Embryonic facial prominence (tissue), 1 donor: Measurements from ENCODE around the gene LRBA.

Experiments
- DNase-seq: peaks from one replicate; pipeline ENCODE4 v3.0.0-alpha.2; 2016; ENCODE audit errors: extremely low spot score

LRBA gene

DNA sequence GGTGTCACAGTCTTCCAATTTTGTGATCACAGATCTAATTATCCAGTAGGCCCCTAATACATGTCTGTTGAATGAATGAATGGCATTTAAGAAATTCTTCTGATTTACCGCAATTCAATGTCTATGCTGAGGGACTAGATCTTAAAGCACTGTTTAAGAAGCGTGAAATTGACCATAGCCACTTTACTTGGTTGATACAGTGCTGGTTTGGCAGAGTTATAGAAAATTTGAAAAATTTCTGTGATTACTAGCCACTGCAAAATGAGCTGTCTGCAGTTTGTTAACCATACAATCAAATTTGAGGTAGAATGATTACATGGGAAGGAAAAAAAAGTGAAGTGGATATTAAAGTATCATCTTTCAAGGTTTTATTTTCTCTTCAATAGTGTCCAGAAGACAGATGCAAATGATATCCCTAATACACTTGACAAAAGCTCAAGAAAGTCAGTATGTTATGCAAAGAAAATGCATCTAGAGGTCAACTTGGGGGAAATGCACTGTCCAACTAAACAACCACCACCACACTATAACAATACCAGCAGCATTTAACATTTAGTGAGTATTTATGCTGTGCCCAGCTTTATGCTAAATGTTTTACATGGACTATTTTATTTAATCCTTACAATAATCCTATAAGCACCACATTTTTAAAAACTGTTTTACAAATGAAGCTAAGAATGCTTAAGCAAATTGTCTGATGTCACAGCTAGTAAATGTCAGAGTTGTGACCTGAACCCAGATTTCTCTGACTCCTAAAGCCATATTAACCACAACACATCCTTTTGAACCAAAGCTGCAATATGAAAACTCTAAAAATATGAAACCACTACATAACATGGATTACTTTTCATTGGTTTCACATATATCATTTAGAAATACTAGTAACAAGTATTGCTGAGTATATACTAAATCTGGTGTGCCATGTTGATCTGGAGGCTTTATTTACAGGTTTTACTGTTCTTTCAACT lies 651.1 kb downstream of the LRBA start:
- DNase-seq = no peak

- no peak for DNase-seq
Observed at GRCh38 chr4:150358691-150359090, 656.4 kb downstream of the LRBA start.

GRCh38 chr4:150357829-150358228 lies 657.3 kb downstream of the LRBA start:
- no peak for DNase-seq

- no peak for DNase-seq
Observed at GRCh38 chr4:150355858-150356455, 659.1 kb downstream of the LRBA start.

- DNase-seq = no peak
Observed at GRCh38 chr4:150355418-150355817, 659.7 kb downstream of the LRBA start.

DNA sequence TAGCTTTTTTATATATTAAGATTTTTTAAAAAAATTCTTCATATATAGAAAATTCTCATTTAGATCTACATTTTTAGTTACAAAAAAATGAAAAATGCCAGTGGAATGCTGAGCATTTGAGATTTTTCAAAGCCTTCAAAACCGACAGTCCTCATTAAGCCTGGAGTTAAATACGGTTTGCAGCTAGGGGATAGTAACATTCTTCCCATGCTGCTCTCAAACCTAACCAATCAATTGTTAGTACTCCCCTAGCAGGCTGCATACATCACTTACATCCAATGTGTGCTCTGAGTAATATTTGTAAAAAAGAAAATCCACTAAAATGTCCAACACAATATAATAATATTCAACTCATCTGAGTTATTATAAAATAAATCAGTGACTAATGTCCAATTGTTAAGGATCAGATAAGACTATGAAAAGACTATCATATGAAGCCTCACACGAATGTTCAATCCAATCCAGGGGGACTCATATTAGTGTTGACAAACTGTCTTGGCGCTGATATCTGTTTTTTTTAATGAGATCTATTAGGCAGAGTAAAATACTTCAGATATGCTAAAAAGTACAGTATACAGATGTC lies 660.8 kb downstream of the LRBA start:
- no peak for DNase-seq

GRCh38 chr4:150348079-150348478 lies 667.0 kb downstream of the LRBA start:
- DNase-seq = no peak

DNA sequence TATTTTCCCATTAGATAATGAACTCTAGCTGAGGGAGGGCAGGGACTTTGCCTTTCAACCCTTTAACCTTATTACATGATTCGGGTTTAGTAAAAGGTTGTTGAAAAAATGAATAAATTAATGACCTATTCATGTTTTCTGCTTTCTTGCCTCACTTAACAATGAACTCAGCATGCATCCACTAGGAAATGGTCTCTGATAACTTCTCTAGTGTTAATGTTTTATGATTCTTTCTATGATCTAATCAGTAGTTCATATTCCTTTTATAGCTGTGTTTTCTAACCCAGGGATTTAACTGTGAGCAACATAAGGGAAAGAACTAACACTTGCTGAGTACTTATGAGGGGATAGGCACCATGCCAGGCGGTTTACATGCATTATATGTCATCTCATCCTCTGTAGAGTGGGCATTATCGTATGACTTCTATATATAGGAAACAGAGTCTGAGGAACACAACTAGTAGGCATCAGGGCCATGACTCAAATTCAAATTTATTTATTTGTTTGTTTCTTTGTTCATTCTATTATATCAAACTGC lies 669.8 kb downstream of the LRBA start:
- no peak for DNase-seq

GRCh38 chr4:150343796-150344195 lies 671.3 kb downstream of the LRBA start:
- DNase-seq = no peak

DNA sequence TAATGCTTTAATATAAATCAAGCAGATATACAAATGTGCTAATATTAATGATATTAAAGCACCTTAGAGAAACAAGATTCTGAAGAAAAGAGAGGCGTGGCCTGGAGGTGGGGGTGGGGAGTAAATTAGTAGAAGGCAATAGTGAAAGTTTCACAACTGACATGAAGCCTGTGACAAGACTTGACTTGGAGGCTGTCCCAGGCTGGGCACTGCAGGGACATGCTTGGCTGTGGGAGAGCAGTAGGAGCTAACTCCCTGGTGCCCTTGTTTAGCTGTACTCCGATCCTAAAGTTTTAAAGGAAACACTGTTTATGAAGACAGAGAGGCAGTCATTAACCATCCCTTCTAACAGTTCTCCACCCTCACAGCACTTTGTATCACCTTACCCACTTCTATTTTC lies 672.1 kb downstream of the LRBA start:
- DNase-seq = no peak

- DNase-seq = no peak
Observed at GRCh38 chr4:150337734-150338133, 677.4 kb downstream of the LRBA start.

DNA sequence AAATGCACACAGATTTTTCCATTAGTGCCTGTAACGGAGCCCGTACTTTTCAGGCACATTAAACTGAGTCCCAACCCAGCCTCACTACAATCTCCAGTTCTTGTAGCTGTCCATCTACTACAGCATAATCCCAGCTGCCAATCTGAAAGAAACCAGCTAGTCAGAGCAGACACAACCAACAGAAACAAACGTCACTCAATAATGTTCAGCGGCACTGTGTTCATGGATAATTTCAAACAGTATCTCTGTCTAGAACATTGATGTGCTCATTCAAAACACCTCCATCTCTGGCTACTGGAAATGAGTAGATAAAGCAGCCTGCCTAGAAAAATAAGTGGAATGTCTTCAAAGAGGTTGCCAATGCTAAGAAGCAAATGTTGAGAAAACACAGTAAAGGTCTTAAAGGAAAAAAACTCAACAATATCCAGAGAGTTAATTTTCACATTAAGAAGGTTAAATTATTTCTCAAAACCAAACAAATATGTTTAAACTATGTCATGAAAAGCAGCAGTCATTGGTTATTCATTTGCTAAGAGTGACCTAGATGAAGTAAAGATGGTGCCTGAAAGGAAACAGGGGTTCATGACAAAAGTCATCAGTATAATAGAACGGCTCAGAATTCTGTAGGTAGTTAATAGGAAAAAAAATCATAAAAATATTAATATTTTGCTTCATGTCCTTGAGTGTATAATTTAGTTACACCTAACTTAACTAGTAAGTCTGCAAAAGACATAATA lies 678.2 kb downstream of the LRBA start:
- no peak for DNase-seq

DNA sequence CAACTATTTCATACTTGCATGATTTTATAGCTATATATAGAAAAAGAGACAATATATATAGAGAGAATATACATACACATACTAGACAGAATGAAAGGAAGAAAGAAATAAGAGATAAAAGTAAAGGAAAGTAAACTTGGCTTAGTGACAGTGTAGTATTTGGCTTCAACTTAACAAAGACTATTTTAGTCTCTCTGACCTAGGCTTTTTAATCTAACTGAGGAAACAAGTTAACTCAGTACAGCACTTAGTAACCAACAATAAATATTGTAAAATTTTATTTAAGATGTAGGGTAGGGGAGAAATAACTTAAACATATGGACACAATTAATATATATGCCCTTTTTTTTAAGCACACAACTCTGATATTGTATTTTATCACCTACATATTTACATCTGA lies 682.1 kb downstream of the LRBA start:
- DNase-seq = no peak

DNA sequence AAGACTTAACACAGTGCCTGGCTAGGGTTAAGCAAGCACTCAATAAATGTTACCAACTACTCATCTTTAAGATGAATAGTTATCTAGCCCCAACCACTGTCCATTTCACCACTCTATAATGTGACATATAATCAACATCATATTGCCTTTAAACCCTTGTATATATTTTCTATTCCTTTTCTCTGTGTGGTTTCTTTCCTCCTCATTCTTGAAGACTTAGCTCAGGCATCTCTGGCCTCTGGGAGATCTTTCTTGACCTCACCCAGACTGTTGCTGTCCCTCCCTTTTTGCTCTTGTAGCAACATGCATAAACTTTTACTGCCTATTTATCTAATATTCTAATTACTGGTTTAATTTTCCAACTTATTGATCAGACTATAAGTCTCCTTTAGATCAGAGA lies 683.0 kb downstream of the LRBA start:
- DNase-seq = no peak

GRCh38 chr4:150329373-150329772 lies 685.7 kb downstream of the LRBA start:
- no peak for DNase-seq

GRCh38 chr4:150328496-150328895 lies 686.6 kb downstream of the LRBA start:
- no peak for DNase-seq

DNA sequence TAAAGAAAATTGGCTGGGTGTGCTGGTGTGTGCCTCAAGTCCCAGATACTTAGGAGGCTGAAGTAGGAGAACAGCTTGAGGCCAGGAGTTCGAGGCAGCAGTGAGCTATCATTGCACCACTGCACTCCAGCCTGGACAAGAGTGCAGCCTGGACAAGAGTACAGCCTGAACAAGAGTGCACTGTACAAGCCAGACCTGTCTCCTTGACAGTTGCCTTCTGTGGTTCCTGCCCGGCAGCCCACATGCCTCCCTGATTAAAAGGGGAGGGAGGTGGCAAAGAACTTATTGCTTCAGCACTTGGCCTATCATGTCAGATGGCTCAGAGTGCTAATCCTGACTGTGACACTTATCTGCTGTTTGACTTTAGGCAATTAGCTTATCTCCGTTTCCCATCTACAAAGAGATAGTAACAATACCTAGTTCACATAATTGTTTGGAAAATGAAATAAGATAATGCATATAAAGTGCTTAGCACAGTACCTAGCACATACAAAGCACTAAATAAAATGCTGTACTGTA lies 687.8 kb downstream of the LRBA start:
- DNase-seq = no peak

GRCh38 chr4:150325872-150326271 lies 689.2 kb downstream of the LRBA start:
- no peak for DNase-seq

- no peak for DNase-seq
Observed at GRCh38 chr4:150323406-150324325, 691.4 kb downstream of the LRBA start.

GRCh38 chr4:150322646-150323045 lies 692.4 kb downstream of the LRBA start:
- no peak for DNase-seq

GRCh38 chr4:150321113-150321512 lies 694.0 kb downstream of the LRBA start:
- DNase-seq = no peak
